Thyroid gland (tissue), 4 donors: ENCODE results near the gene SV2A. TPM values are rescaled to one million over a fixed set of nuclear protein-coding genes. Genes with fewer than 3 reads are reported as not detected.

Source experiments
- DNase-seq, 2 donors: peaks; one replicate each; pipeline ENCODE4 v3.0.0-alpha.2; 2019
- H3K27ac ChIP-seq, 3 donors: fragments of 200-600 bp; sonication (generic); 1 replicate in 2 of 3; 2 replicates in 1 of 3; pipeline ENCODE4 v1.5.1; 2016 to 2019; ENCODE audit warnings: mild to moderate bottlenecking in 1 of 3, moderate library complexity in 1 of 3
- H3K27me3 ChIP-seq: fragments of 200-600 bp; sonication (generic); one replicate; pipeline ENCODE4 v1.5.1; 2019
- H3K36me3 ChIP-seq, 2 donors: fragments of 200-600 bp; sonication (generic); one replicate each; pipeline ENCODE4 v1.5.1; 2016 to 2019
- H3K4me1 ChIP-seq, 2 donors: fragments of 200-600 bp; sonication (generic); one replicate each; pipeline ENCODE4 v1.5.1; 2017 to 2019
- H3K4me3 ChIP-seq, 3 donors: fragments of 200-600 bp; sonication (generic); replicated peaks in 1 of 3; 1 replicate in 2 of 3; 2 replicates in 1 of 3; pipeline ENCODE4 v1.5.1; 2016; ENCODE audit warnings: mild to moderate bottlenecking in 1 of 3
- H3K9me3 ChIP-seq: fragments of 200-600 bp; sonication (generic); one replicate; pipeline ENCODE4 v1.5.1; 2017
- CTCF ChIP-seq, 6 experiments: fragments of 200-600 bp in 3 of 6; fragments of 450-650 bp in 3 of 6; sonication (generic) in 3 of 6; IDR thresholded peaks; one replicate each; pipeline ENCODE4 v1.5.1; 2016 to 2019; ENCODE audit warnings: antibody characterized with exemption in 6 of 6, mild to moderate bottlenecking in 2 of 6, inconsistent platforms in 1 of 6, moderate library complexity in 1 of 6
- POLR2A ChIP-seq, 2 donors: fragments of 450-650 bp; IDR thresholded peaks; one replicate each; pipeline ENCODE4 v1.6.1; 2017; ENCODE audit warnings: antibody characterized with exemption in 2 of 2, mild to moderate bottlenecking in 2 of 2, moderate library complexity in 1 of 2
- WGBS, 2 donors: methylation state at CpG; one replicate each; pipeline ENCODE4 v1.1.5; 2017; 5-methylcytosine and 5-hydroxymethylcytosine counted together
- intact Hi-C: fragments of 100-400 bp; cut with DNase I; formaldehyde crosslinking; loops from one replicate; pipeline ENCODE4 v1.15.1; 2023
- total RNA-seq, 4 donors: library from RNA; depleted of rRNA; stranded (reverse); fragments of >200 nt; gene quantifications; one replicate each; pipeline ENCODE4 v1.2.3, GENCODE V29; 2016

SV2A gene
- total RNA-seq, 4 donors from 2014 or later, result 3.0 to 5.9 (median 4.0) TPM

- no peaks in the 10 kb centered on the region for H3K36me3 ChIP-seq
- intact Hi-C loops, result loop anchor here (5.0 kb wide), 1 partner anchor 35 kb away; the partner anchor contains the start of gene BOLA1
- H3K27ac ChIP-seq, result no peak overlapping the region
- H3K4me3 ChIP-seq, result no peak overlapping the region
- no peak for TF ChIP-seq POLR2A (IDR thresholded peaks at IDR 0.05)
- TF ChIP-seq CTCF (IDR thresholded peaks at IDR 0.05), result no peak
- H3K9me3 ChIP-seq, result no peaks in the 10 kb centered on the region
- H3K4me1 ChIP-seq, result peaks cover 6 to 13% of the 10 kb centered on the region in 2 donors
- H3K27me3 ChIP-seq, result no peaks in the 10 kb centered on the region
- WGBS, 2 donors, result 92 to 94% methylated on average over 8 of the region's 8 CpGs
- DNase-seq, result no peak
Observed at GRCh38 chr1:149932474-149932873, 14.8 kb upstream of the SV2A start.

GRCh38 chr1:149931212-149931790, 13.7 kb upstream of the SV2A start:
- Histone ChIP-seq H3K27me3 (no peaks in the 10 kb centered on the region), H3K36me3 (peaks cover under 1 to 3% of the 10 kb centered on the region in 2 donors), H3K4me1 (peaks cover 8 to 13% of the 10 kb centered on the region in 2 donors), H3K27ac (no peak overlapping the region), H3K4me3 (no peak overlapping the region), H3K9me3 (no peaks in the 10 kb centered on the region)
- no peak for DNase-seq
- intact Hi-C loops, result loop anchor here (5.0 kb wide), 1 partner anchor 34 kb away; the partner anchor contains the start of gene BOLA1
- TF ChIP-seq POLR2A (IDR thresholded peaks at IDR 0.05) (no peak), CTCF (IDR thresholded peaks at IDR 0.05) (no peak)
- 89 to 90% methylated on average over 13 of the region's 13 CpGs for WGBS, 2 donors

DNA sequence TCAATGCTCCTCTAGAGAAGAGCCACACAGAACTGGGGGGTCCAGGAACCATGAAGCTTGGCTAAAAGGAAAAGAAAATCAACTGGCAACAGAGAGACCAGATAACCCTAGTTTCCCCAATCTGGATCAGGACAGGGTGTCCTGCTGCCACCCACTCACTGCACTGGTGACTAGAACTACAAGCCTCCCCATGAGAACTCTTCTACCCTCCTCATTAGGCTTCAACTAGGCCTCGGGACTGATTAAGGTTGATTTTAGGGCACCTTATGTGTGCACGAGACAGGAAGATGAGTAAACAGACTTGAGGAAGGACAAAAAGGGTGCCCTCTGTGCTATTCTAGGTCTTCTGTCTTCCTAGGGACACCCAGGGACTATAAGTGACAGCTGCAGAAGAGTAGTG, 12.2 kb upstream of the SV2A start:
- intact Hi-C loops, result loop anchor here (5.0 kb wide), 1 partner anchor 33 kb away; the partner anchor contains the start of gene BOLA1
- no peaks in the 10 kb centered on the region for H3K9me3 ChIP-seq
- 74 to 95% methylated on average over 2 of the region's 2 CpGs for WGBS, 2 donors
- H3K27me3 ChIP-seq, result no peaks in the 10 kb centered on the region
- peaks cover 15 to 16% of the 10 kb centered on the region in 2 donors for H3K36me3 ChIP-seq
- no peak overlapping the region for H3K4me3 ChIP-seq
- no peak overlapping the region for H3K27ac ChIP-seq
- DNase-seq, result no peak
- H3K4me1 ChIP-seq, result peaks cover 9 to 21% of the 10 kb centered on the region in 2 donors
- TF ChIP-seq CTCF (IDR thresholded peaks at IDR 0.05) (no peak), POLR2A (IDR thresholded peaks at IDR 0.05) (no peak)

- Histone ChIP-seq H3K27ac (peak overlapping the region; percentile 94 to 95 (median 94)), H3K9me3 (no peaks in the 10 kb centered on the region), H3K4me3 (peak overlapping the region; percentile 56 to 87 (median 57)), H3K27me3 (no peaks in the 10 kb centered on the region), H3K36me3 (peaks cover 30% of the 10 kb centered on the region in 2 donors), H3K4me1 (peaks cover 9 to 25% of the 10 kb centered on the region in 2 donors)
- 0% methylated on average over 1 of the region's 1 CpG for WGBS, 2 donors
- no peak for TF ChIP-seq POLR2A (IDR thresholded peaks at IDR 0.05)
- no peak for TF ChIP-seq CTCF (IDR thresholded peaks at IDR 0.05)
- DNase-seq, result no peak
- intact Hi-C loops, result no loop called here
Observed at GRCh38 chr1:149928401-149928724, 10.7 kb upstream of the SV2A start.

- H3K9me3 ChIP-seq, result no peaks in the 10 kb centered on the region
- WGBS, 2 donors, result 0 to 1% methylated on average over 24 to 38 of the region's 47 CpGs
- peaks cover 9 to 25% of the 10 kb centered on the region in 2 donors for H3K4me1 ChIP-seq
- TF ChIP-seq CTCF (IDR thresholded peaks at IDR 0.05) (peak in 1 of 6 experiments; percentile 22), POLR2A (IDR thresholded peaks at IDR 0.05) (peak; percentile 82 to 99)
- DNase-seq, result peak; percentile 97
- H3K27ac ChIP-seq, result peak within 1 kb of the TSS; percentile 94 to 95 (median 94)
- H3K27me3 ChIP-seq, result no peaks in the 10 kb centered on the region
- peaks cover 36% of the 10 kb centered on the region in 2 donors for H3K36me3 ChIP-seq
- peak within 1 kb of the TSS; percentile 56 to 87 (median 57) for H3K4me3 ChIP-seq
- intact Hi-C loops, result no loop called here
Observed at GRCh38 chr1:149927563-149928400, 10.1 kb upstream of the SV2A start, which contains the start of gene SF3B4. Gene SF3B4, minus strand, starts transcription at chr1:149927803. Its CDS starts 44 bp downstream, at chr1:149927759.
